ENCODE results near the gene DAB2IP.

GRCh38 chr9:121816845-121817450, 165.5 kb downstream of the DAB2IP start:
- TF ChIP-seq CTCF (IDR thresholded peaks at IDR 0.05): no peak
- TF ChIP-seq POLR2A (IDR thresholded peaks at IDR 0.05): no peak

All from tibial nerve (tissue), 3 donors.